GM19025 (cell line): ENCODE data around the gene RRAD.

Source experiments
- ATAC-seq: cut with Tn5 transposase; IDR thresholded peaks from one replicate; pipeline ENCODE4 v1.9.1; 2021; ENCODE audit warnings: mild to moderate bottlenecking, low read depth, moderate library complexity; ENCODE audit not compliant: unreplicated experiment

Gene RRAD

DNA sequence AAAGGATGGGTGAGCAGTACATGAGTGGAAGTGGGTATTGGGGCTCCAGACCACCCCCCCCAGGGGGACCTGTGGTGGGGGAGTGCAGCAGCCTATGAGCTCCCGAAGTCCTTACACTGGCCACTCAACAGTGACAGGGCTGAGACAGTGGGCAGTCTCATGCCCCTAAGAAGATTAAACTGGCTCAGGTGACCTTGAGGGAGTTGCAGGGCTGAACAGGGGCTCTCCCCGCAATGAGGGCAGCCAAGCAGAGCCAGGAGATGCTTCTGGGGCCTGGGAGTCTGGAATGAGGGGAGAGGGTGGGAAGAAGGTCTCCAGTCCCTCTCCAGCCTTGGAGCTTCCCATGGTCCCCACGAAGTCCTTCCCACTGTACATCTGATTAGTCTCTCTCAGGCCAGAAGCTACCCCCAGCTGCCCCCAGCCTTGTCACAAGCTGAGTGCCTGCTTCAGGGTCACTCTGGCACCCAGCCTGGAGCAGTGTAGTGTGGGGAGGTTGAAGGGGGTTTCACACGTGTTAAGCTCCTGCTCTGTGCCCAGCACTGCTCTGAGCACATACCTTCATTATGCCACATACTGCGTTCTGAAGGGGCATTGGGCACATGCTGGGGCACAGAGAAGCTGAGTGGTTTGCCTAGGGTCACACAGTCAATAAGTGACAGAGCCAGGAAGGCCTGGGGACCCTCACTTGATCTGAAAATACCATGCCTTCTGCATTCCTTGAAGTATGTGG is 5.6 kb downstream of the RRAD start:
- ATAC-seq, result no peak

DNA sequence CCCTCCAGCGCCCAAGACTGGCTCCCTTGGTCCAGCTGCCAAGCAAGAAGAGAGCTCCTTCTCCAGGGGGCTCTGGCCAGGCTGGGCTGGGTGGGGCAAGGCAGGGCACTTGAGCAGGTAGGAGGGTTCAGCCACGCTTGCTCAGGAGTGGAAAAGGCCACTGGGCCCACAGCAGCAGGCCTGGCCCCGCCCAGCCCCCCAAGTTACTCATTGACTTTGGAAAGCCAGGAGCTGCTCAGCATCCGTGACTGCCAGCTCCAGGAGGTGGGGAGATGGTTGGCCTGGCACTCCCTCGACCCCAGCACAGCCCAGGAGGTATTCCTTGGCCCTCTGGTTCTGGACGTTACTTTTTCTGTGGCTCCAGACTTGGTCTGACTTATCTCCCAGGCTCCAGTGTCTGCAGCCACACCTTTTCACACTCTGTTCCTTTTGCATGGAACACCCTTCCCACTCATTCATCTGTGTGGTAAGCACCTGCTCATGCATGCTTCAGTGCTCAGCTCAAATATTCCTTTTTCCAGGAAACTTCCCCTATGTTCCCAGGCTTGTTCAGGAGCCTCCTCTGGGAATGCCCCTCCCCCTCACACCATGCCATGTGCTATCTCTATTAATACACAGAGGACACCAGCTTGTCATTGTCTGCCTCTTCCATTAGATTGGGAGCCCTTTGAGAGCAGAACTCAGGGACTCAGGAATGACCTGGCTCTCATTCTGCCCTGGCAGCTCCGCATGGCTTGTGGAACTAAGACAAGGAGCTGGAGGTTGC is 6.3 kb downstream of the RRAD start, which contains the start of gene CDH16:
TSS of gene CDH16 (minus strand) at position 83 of the 766 bp plus-strand sequence. CDS start 820 bp downstream, outside the sequence.
- ATAC-seq, result no peak

DNA sequence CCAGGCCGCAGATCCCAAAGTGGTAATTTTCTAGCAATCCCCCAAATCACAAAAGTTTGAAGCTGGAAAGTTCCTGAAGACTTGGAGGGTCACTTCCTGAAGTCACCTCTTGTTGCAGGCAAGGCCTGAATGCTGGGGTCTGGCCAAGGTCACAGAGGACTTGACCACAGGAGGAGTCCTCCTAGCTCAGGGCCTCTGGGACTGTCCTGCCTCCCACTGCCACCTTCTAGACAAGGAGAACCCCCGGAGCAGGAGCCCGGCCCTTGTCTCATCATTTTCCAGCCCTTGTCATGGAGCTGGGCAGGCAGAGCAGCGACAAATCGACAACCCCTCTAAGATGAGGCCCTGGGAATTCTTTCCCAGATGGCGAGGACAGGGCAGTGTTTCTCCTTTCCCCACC is 7.0 kb downstream of the RRAD start:
- ATAC-seq, result no peak

- no peak for ATAC-seq
Measured at GRCh38 chr16:66917741-66918140, 7.6 kb downstream of the RRAD start.

- no peak for ATAC-seq
Measured at GRCh38 chr16:66916518-66916917, 8.8 kb downstream of the RRAD start.

GRCh38 chr16:66915041-66915440 is 10.3 kb downstream of the RRAD start:
- ATAC-seq, result no peak

DNA sequence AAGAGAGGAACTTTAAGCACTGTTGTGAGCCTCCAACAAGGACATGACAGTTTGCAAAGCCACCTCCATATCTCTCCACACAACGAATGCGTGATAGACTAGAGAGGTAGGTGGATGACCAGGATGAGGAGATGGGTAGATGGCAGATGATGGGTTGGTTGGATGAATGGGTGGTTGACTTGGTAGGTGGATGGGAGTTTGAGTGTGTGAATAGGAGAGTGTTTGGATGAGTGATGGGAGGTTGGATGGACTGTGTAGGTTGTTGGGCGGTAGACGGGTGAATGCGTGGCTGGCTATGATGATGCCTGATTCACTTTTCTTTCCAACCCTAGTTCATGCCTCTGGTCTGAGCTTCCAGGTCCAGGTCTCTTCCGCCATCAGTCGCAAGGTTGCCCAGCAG is 10.8 kb downstream of the RRAD start:
- no peak for ATAC-seq

GRCh38 chr16:66913711-66914110 is 11.6 kb downstream of the RRAD start:
- no peak for ATAC-seq

DNA sequence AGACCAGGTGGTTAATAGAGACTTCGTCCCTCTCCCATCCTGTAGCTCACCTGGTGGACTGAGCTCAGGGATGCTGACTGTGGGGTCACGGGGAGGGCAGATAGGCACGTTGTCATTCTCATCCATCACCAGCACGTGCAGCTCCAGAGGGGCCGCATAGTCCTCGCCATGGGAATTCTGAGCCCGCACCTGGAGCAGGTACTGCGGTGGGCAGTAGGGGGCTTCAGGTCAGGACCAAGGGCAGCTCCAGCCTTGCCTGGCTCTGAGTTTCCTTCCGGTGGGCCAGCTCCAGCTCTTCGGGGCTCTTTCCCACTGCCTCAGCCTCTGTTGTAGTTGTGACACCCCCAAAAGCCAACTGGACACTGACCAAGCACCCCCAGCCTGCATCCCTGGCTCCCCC is 12.3 kb downstream of the RRAD start:
- no peak for ATAC-seq

DNA sequence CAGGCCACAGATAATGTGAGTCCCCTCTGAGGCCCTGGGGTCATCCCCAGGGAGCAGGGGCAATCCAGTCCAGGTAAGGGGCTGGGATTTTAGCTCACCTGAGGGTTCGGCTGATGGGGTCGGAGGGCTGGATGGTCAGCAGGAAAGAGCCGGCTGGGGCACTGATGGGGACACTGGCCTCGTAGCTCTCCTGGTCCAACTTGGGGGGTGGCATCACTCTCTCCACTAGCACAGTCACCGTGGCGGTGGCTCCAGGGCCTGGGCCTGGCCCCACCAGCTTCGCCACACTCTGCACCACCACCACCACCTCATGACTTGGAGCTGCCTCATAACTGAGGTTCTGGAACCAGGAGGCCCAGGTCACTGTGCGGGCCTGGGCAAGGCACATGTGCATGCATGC is 13.5 kb downstream of the RRAD start:
- no peak for ATAC-seq

GRCh38 chr16:66911112-66911511 is 14.2 kb downstream of the RRAD start:
- ATAC-seq, result no peak

- no peak for ATAC-seq
Measured at GRCh38 chr16:66910175-66910940, 15.0 kb downstream of the RRAD start.

DNA sequence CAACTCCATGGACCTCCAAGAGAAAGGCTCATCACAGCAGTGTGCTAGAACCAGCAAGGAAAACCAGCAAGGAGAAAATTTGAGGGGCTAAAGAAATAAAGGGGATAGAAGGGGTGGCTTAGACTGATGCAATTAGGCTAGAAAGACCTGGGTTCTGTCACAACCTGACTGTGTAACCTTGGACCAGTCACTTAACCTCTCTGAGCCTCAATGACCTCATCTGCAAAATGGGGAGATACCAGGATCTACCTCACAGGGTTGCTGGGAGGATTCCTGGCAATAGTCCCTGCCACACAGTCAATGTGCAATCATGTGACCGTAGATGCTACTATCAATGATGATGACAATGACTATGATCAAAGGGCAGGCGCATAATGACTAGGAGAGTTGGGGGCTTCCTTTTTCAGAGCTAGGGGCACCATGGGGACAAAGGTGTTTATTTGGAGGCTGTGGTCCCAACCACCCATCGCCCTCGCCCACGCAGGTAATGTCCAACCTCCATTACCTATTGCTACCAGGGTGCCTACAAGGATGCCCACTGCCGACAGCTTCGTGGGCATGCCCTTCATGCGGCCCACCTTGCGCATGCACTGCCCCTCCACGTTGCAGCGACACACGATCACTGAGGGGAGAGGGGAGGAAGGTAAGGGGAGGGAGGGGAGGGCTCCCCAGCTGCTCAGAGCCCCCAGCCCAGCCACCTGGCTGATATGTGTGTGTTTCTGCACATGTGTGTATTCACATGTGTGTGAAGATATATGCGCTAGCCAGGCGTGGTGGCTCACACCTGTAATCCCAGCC is 16.4 kb downstream of the RRAD start:
- no peak for ATAC-seq

DNA sequence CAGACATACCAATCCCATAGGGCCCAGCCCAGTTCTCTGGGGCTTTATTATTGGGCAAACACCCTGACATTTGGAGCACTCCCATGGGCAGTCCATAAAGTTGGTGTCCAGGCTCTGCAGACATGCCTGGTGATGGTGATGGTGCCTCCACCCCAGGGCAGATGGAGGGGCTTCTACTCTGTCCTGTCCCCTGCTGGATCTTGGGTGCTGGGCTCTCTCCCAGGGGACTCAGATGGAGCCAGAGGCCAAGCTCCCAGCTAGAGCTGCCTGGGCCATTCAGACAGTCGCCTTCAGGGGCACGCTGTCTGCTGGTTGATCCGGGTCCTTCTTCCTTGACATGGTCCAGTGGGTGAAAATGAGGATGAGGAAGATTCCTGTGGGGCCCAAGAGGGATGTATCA is 17.2 kb downstream of the RRAD start:
- no peak for ATAC-seq

DNA sequence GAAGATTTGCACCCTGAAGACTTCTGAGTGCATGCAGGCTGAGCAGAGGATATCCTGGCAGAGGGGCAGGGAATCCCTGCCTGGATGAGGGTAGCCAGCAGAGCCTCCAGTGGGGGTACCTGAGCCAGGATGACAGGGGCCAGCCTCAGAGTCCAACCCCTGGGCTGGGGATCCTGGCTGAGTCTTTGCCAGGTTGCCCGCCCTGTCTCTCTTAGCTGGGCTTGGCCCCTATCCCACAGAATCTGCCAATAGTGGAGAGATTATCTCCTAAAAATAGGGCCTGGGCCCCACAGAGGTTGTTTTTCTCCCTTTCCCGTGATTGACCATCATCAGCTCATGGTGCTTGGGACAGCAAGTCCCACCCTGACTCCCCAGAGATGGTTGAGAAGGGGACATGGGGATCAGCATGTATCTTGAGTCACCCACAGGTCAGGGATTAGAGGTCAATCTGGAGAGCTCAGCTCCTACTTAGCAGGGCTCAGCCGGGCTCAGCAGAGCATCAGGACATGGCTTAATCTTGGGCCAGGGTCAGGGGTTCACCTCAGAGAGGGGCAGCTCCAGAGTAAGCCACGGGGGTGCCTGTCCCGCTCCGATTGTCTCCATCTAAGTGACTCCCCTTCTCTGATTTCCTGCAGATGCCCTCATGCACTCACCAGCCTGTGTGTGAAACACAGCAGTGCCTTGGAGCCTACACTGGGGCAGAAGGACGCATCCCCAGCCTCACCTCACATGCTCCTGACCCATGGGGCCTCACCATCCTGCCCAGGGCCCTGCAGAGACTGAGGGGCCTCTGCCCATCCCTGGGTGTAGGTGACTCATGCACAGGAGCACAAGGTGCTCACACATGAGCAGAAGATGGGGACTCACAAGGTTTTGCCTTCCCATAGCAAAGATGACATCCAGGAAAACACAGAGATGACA is 18.2 kb downstream of the RRAD start:
- no peak for ATAC-seq

GRCh38 chr16:66905633-66906539 is 19.4 kb downstream of the RRAD start:
- ATAC-seq, result no peak

DNA sequence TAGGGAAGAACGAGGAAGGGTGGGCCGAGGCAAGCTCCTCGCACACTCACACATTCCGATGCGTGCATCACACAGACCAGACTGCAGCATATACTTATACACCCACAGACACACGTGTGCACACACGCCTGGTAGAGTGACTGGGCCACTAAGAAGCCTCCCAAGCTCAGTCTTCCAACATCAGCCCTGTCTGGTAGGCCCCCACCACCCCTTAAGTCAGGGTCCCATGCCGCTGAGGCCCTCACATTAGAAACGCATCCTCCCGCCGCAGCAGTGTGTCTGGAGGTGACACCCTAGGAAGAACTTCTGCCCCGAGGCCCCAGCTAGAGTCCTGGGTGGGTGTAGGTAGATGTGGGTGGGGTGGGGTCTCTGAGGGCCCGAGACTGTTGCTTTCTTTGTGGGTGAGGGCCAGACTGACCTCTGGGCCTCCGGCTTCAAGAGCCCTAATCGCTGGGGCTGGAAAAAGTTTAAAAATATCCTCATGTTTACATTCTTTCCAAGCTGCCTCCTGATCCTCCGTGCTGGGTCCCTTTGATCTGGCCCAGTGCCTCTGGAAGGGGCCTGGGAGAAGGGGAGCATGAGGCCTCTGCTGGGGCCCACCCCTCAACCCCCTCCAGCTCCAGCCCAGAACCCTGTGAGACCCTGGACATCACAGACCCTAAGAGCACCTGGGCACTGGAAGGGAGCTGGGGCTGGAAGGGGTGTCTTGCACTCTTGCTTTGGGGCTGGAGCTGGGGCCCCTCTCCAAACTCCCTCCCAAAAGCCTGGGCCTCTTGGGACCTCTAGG is 20.3 kb downstream of the RRAD start:
- ATAC-seq, result no peak

GRCh38 chr16:66904428-66904845 is 20.9 kb downstream of the RRAD start:
- no peak for ATAC-seq
